Stomach (tissue), 4 donors: ENCODE measurements around the gene TMEM132D.

Source experiments
- EP300 ChIP-seq: sonication (generic); formaldehyde crosslinking; IDR thresholded peaks from one replicate; pipeline ENCODE4 v1.6.1; 2017; ENCODE audit warnings: antibody characterized with exemption
- TF ChIP-seq, protein P1 (sequence below), 7 experiments: fragments of 450-650 bp in 4 of 7; fragments of 200-600 bp in 3 of 7; sonication (generic) in 3 of 7; IDR thresholded peaks; one replicate each; pipeline ENCODE4 v1.5.1; 2016 to 2019; ENCODE audit warnings: antibody characterized with exemption in 7 of 7, control low read depth in 2 of 7, mild to moderate bottlenecking in 1 of 7

- TF ChIP-seq, protein P1, sequence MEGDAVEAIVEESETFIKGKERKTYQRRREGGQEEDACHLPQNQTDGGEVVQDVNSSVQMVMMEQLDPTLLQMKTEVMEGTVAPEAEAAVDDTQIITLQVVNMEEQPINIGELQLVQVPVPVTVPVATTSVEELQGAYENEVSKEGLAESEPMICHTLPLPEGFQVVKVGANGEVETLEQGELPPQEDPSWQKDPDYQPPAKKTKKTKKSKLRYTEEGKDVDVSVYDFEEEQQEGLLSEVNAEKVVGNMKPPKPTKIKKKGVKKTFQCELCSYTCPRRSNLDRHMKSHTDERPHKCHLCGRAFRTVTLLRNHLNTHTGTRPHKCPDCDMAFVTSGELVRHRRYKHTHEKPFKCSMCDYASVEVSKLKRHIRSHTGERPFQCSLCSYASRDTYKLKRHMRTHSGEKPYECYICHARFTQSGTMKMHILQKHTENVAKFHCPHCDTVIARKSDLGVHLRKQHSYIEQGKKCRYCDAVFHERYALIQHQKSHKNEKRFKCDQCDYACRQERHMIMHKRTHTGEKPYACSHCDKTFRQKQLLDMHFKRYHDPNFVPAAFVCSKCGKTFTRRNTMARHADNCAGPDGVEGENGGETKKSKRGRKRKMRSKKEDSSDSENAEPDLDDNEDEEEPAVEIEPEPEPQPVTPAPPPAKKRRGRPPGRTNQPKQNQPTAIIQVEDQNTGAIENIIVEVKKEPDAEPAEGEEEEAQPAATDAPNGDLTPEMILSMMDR (IDR thresholded peaks at IDR 0.05) = no peak
- TF ChIP-seq EP300 = no peak
Observed at GRCh38 chr12:129245769-129246168, 658.1 kb downstream of the TMEM132D start.
